ENCODE results near the gene KCTD1.

Gene KCTD1

DNA sequence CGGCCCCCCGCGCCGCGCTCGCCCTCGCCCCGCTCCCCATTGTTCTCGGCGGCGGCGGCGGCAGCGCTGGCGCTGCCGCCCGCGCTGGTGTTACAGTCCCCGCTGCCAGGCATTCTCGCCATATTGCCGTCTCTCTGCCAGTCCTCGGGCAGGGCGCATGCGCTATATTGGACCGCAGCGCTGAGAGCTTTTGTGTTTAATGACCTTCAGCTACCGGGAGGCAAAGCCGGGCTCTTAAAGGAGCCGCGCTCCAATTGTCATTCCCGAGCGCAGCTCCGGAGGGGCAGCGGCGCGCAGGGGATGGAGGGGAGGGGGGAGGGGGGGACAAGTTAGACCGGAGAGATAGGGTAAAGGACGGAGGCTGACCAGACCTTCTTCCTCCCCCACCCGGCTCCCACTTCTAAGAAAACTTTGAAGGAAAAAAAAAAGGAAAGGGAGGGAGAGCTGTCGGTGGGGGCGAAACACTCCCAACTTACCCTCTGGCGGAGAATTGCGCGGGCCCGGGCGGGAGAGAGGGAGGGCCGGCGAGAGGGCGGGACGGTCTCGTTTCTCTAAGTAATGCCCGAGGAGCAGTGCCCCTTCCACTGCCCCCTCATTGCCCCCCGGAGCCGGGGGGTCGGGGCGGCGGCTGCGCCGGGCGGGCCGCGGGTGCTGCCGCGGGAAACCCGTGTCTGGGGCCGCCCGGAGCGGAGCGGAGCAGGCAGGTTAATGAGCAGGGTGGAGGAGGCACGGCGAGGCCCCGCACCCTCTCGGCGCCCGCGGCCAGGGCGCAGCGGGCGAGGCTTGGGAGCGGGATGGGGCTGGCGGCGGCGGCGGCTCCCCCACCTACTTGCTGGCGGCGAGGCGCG is at the start of gene KCTD1:
KCTD1 (minus strand) TSS at position 139 of the 848 bp plus-strand sequence; CDS start at position 122, 17 bp downstream.
- in situ Hi-C loops (cut with MboI; ENCODE audit: low sequenced_read_pairs), result no loop called here

DNA sequence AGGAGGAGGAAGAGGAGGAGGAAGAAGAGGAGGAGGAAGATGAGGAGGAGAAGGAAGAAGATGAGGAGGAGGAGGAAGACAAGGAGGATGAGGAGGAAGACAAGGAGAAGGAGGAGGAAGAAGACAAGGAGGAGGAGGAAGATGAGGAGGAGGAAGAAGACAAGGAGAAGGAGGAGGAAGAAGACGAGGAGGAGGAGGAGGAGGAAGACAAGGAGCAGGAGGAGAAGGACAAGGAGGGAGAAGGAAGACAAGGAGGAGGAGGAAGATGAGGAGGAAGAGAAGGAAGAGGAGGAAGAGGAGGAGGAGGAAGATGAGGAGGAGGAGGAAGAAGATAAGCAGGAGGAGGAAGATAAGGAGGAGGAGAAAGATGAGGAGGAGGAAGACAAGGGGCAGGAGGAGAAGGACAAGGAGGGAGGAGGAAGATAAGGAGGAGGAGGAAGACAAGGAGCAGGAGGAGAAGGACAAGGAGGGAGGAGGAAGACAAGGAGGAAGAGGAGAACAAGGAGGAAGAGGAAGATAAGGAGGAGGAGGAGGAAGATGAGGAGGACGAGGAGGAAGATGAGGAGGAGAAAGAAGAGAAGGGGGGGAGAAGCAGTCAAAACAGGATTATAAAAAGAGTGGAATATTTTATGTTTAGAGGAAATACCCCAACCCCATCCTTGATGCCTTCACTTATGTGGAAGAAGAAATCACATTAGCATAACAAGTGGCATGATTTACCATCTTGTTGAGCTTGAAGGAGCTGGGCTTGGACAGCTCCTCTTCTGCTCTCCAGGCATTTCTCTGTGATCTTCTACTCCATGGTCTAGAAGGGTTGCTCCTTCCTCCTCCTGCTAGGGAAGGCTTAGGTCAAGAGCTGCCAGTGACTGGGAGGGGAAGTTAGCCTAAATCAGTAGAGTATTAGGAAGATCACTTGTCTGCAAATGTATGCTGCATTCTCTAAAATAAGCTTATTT is 45.3 kb upstream of the KCTD1 start:
- in situ Hi-C loops (cut with MboI; ENCODE audit: low sequenced_read_pairs), result no loop called here

DNA sequence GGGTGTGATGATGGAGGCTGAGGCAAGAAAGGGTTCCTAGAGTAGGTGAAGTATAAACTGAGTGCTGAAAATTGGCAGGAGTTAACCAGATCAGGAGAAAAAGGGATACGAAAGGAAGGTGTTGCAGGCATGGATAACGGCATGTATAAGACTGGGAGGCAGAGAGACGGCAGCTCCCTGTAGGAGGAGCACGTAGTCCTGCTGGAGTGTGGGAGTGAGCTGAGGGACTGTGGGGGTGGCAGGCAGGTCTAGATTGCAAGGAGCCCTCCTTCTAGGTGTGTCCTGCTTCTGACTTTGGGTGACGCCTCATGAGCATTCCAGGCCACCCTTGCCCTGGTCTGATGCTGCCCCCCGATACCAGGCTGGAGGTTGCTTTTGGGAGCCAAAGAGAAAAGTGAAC is 36.4 kb upstream of the KCTD1 start:
- in situ Hi-C loops (cut with MboI; ENCODE audit: low sequenced_read_pairs), result no loop called here

DNA sequence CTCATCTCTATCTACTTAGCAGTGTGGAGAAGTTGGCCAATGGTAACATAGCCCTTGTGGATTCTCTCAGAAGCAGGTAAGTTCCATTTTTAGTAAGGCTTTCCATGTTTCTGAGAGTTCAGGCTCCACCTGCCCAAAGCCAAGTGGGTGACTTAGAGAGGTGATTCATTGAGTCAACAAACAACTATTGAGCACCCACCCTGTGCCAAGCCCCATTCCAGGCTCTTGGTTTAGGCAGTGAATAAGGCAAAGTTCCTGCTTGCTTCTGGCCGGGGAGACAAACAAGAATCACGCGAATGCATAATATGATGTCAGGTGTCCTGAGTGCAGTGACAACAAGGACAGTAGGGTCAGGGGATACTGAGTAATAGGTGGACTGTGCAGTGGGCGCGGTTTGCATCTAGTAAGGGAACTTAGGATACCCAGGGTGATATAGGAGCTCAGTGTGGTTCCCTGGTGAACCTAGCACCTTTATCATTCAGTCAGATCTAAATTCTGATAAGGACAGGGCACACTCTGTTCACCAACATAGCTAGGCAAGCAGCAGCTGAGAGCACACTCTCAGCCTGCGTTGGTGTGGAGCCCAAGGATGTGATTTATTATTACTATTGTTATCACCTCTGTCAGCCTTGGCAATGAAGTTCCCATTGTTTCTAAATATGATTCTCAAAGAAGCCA is 31.7 kb upstream of the KCTD1 start:
- in situ Hi-C loops (cut with MboI; ENCODE audit: low sequenced_read_pairs), result no loop called here

DNA sequence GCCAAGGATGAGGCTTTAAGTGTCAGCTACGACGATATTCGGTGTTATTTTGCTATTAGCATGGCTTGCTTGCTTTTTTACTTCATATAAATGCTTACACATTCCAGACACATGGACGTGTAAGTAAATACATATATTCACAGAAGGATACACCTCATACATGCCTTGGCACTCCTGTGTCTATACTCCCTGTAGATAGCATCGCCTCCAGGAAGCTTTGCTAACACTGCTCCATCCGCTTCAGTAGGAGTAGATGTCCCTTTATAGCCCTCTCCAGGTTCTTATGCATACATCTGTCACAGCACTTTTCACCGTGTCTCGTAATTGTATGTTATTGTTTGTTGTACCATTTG is 27.5 kb upstream of the KCTD1 start:
- in situ Hi-C loops (cut with MboI; ENCODE audit: low sequenced_read_pairs), result no loop called here

DNA sequence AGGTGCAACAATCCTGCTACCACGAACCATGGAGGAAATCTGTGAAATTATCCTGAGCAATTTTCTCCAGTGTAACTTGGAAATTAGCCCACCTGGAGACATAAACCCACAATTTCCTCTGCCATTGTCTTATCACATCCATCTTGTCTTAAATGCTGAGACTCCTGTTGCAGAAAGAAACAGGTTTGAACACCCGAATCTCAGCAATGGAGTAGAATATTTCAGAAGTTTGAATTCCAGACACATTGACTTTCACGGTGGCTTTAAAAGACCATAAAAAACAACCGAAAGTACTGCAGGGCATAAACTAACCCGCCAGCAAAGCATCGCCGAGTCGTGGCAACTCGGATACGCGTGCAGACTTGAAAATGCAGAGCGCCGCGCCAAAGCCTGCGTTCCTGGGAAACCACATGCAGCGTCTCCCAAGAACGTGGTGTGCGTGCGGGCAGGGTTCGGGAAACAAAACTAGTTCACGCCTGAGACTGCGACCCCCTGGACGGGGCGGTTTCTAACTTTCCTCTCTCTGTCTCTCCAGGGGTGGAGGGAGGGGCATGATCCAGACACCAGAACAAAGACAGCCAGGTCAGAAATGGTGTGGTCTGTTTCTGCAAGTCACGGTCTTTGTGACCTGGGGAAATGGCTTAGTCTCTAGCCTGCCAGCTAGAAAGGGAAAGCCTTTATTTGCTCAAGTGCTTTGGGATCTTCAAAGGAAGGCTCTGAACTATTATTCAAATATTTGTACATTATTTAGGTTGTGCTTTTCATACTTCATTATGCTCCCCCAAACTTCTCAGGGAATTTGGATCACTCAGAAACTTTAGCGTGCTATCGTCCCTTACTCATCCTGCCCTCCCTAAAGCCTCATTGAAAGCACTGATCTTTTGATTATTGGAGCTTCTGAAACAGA is 26.9 kb upstream of the KCTD1 start:
- in situ Hi-C loops (cut with MboI; ENCODE audit: low sequenced_read_pairs), result no loop called here

DNA sequence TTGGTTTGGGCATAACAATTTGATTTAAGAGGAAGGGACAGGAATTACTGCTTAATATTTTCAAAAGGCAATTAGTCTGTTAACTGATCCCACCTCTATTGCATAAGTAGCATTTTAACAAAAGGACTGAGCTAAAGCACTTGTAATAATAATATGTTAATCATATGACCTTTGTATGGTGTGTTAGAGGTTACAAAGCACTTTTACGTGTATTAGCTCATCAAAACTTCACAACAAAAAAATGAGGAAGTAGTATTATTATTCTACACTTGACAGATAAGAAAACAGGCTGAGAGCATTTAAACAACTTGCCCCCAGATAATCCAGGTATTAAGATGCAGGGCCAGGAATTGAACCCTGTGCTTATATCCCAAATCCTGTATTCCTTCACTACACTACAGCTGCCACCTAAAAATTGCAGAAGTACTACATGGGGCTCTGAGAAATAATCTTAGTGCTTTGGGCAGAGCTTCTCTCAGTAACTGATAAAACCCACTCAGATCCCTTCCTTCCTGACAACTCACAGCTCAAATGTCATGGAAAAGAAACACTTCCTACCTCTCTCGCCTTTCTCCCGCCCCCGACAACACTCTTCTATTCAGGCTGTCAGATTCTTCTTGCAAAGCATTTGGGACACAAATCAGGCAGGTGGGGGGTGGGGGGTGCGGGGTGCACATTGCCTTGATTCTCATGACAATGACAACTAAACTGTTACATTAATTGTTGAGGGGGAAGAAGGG is 20.7 kb upstream of the KCTD1 start:
- in situ Hi-C loops (cut with MboI; ENCODE audit: low sequenced_read_pairs), result no loop called here

DNA sequence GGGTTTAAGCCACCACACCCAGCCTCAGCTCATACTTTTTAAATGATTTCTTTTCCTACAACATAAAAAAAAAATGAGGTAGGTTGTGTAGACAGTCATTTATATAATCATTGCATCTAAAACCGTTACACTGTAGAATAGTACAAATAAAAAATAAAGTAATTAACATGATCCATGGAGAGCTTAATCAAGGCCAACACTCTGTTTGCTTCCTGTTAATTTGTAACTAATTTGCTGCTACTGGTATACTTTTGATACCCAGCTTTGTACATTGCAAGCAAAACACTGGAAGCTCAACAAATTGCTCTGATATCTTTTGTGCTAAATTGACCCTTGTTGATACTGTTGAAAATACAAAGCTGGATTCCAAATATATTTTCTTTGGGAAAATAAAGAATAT is 20.2 kb upstream of the KCTD1 start:
- in situ Hi-C loops (cut with MboI; ENCODE audit: low sequenced_read_pairs), result no loop called here

DNA sequence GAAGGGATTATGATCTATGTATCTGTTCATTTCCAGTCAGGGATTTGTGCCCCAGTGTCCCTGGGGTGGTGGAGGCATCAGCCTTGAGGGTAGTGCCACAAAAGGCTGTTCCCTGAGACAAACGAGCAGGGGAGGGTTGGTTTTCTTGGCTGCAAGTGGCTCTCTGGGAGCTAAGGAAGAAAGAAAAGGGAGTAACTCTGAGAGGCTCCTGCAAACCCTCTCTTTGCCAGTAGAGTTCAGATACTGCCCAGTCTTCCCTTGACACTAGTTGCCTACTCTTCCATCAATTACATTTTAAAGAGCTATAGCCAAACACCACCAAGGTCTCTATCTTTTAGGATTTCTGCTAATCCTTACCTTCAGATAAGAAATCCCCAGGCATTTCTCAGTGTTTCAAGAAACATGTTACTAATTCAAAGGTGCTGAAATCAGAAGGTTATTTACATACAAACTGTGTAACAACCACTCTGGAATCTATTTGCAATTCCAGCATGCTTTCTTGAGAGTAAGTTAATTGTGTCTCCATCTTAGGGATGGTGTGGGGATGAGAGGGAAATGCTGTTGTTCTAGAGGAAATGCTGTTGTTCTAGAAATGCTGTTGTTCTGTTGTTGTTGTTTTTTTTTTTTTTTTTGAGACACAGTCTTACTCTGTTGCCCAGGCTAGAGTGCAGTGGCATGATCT is 18.7 kb upstream of the KCTD1 start:
- in situ Hi-C loops (cut with MboI; ENCODE audit: low sequenced_read_pairs), result no loop called here

DNA sequence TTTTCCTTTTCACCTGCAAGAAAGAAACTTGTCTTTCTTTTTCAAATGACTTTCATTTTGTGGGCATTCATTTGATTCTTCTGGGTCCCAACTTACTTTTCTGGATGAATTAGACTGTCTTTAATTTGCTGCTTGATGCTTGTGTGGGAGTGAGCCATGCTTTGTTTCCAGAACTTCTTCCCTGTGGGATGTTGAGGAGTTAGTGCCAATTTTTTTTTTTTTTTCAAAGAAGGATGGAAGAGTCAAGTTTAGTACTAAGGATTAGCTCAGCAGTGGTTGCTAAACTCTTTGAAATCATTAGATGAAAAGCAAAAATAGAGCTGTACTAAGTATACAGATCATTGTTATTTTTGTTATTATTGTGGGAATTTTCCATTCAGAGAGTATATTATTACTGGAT is 17.2 kb upstream of the KCTD1 start:
- in situ Hi-C loops (cut with MboI; ENCODE audit: low sequenced_read_pairs), result no loop called here

DNA sequence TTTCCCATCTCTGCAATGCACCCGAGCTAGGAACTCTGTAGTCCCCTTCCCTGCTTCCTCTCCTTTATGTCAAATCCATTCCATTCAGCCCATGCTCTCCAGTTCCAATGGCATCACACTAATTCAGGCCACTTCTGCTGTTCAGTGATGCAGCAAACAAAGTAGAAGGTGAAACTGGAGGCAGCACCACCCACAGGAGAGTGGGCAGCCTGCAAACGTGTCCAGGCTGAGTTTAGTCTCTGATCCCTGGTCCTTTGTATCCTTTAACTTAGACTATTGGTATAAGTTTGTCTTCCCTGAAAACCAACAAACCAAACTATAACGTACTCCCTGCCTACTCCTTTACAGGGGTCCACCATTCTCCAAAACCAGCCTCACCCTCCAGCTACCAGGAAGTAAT is 14.7 kb upstream of the KCTD1 start:
- in situ Hi-C loops (cut with MboI; ENCODE audit: low sequenced_read_pairs), result no loop called here

DNA sequence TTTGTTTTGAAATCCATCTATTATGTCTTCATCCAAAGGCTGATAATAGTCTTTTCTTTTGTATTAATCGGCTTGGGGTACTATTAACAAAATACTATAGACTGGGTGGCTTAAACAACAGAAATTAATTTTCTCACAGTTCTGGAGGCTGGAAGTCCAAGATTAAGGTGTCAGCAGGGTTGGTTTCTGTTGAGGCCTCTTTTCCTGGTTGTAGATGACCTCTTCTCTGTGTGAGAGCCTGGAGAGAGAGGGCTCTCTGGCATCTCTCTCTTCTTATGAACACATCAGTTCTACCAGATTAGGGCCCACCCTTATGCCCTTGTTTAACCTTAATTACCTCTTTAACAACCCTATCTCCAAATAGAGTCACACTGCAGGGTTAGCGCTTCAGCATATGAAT is 14.2 kb upstream of the KCTD1 start:
- in situ Hi-C loops (cut with MboI; ENCODE audit: low sequenced_read_pairs), result no loop called here

DNA sequence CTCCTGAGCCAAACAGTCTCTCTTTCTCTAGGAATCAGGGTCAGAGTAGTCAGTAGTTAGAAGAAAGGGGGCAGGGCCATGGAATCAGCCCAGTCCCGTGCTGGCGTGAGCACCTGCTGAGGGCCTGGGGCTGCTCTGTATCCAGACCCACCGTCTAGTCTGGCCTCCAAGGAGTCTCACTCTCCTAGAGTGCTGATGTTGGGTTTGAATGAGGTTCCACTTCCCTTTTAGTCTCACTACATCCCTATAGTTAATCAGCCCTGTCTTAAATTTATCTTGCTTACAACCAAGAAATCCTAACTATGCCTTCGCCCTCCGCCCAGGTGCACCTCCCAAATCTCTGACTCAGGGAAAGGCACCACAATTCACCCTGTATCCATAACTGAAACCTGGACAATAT is 13.4 kb upstream of the KCTD1 start:
- in situ Hi-C loops (cut with MboI; ENCODE audit: low sequenced_read_pairs), result no loop called here

DNA sequence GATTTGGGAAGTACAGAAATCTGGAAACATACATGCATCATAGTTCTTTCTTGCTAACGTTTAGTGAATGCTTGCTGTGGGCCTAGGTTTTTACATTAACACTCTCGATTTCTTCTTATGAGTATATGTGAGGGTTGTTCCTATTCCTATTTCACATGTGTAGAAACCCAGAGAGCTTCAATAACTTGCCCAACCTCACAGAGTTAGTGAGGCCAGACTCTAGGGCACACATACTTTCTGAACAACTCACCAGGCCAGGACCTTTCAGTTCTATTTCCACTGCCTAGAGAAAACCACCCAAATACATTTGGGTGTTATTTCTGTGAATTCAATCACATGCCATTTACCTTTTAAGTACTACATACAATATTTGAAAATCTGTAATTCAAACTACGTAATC is 8.2 kb upstream of the KCTD1 start:
- in situ Hi-C loops (cut with MboI; ENCODE audit: low sequenced_read_pairs), result no loop called here

DNA sequence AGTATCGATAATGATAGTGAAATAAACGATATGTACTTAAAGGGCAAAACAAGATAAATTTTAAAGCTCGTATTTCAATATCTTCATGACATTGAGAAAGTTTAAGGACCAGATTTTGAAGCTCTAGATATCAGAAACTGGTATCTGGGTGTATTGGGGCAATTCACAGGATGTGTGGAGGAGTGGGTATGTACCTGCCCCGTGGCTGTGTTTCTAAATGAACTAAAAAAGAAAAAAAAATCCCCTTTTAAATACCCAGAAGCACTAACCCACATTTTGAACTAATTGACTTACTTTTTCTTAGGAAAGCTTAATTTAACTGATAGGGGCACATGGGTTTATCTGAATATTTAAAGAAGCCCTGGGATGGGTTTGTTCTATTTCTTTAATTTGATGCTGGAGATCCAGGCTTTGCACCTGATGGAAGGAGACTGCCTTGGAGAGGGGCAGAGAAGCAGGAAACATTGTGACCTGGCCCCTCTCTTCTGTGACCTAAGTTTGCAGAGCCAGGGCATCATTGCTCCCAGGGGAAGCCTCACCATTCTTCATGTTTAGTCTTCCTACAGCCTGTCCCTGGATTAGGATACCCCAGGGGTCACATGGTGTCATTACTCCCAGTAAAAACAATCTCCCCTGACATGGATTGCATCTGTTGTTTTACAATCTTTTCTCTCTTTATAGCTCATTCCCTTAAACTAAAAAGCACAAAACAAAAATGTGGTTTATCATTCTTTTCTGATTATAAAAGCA is 7.6 kb upstream of the KCTD1 start:
- in situ Hi-C loops (cut with MboI; ENCODE audit: low sequenced_read_pairs), result no loop called here

DNA sequence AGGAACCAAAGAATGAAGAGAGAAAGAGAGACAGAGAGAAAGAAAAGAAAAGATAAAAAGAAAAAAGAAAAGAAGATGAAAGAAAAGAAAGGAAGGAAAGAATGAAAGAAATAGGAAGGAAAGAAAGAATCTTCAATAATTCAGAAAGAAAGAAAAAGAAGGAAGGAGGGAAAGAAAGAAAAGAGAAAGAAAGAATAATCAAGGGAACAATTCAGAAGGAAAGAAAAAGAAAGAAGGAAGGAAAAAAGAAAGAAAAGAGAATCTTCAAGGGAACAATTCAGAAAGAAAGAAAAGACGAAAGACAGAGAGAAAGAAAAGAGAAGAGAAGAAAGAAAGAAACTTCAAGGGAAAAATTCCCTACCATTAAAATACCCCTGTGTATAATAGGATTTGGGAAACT is 5.6 kb upstream of the KCTD1 start:
- in situ Hi-C loops (cut with MboI; ENCODE audit: low sequenced_read_pairs), result no loop called here

DNA sequence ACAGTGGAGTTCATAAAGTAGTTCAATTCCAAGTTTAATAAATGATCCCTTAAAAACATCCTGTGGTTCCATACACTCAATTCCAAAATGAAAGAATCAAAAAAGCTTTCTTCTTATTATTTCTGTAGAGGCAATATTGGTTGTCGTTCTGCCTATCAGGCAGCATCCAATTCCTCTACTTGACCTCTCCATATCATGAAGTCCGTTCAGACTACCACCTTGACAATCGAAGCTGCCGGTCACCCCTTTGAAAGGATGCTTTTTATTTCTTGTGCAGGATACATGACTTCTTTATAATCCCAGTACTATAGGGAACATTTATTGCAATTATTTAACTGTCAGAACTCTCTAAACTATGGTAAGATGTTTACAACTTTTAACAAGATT is 3.3 kb upstream of the KCTD1 start:
- in situ Hi-C loops (cut with MboI; ENCODE audit: low sequenced_read_pairs), result no loop called here

DNA sequence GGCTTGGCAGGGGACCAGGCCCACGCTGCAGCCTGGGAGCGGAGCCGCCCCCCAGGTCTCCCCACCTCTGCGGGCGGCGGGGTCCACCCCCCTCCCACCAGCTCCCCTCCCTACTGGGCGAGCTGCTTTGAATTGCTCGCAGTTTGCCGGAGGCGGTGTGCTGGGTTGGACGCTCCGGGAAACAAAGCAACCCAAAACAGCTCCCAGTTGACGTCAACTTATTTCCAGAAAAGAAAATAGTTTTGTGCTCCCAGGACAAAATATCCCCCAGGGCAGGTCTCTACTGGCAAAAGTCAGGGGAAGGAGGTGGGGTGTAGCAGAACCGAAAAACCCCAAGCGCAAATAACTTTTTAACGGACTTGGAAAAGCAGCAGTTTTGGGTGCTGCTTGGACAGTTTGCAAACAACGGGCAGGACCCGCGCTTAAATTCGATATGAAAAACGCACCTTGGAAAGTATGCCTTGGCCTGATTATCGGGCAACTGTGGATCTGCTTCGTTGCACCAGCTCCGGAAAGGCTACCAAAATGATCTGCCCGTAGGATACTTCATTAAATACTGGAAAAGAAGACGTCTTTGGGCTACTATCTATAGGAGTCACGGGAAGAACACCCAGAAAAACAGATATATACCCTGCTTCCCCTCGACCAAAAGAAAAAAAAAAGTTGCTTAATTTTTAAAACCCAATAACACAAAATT is 2.8 kb upstream of the KCTD1 start:
- in situ Hi-C loops (cut with MboI; ENCODE audit: low sequenced_read_pairs), result no loop called here

Data from HL-60/S4 treated with phorbol 12-myristate 13-acetate at 8.2 ng/mL for 4 days and 3 days (cell line).